GM23338 (cell line): ENCODE results near the gene EEIG2. TPM values are rescaled to one million over a fixed set of nuclear protein-coding genes. Genes with fewer than 3 reads are reported as not detected.

ENCODE experiments used
- ATAC-seq: fragments of 200-7000 bp; cut with Tn5 transposase; 3 replicates; pipeline ENCODE4 v1.9.1; 2020
- DNase-seq: peaks from one replicate; pipeline ENCODE4 v3.0.0-alpha.2; 2015; ENCODE audit warnings: low spot score
- H2AFZ ChIP-seq: fragments of 200-600 bp; sonication (generic); 2 replicates; pipeline ENCODE4 v1.8.0; 2016; ENCODE audit warnings: antibody characterized with exemption, mild to moderate bottlenecking, moderate library complexity
- H3F3A ChIP-seq: fragments of 200-600 bp; sonication (generic); replicated peaks from 2 replicates; pipeline ENCODE4 v1.8.0; 2017; ENCODE audit warnings: antibody characterized with exemption, mixed run types, low read depth
- H3K27ac ChIP-seq: fragments of 200-600 bp; sonication (generic); 2 replicates; pipeline ENCODE4 v1.6.1; 2016; ENCODE audit warnings: low read depth
- H3K27me3 ChIP-seq: fragments of 200-600 bp; sonication (generic); 2 replicates; pipeline ENCODE4 v1.8.0; 2016; ENCODE audit warnings: mild to moderate bottlenecking, mixed run types, moderate library complexity; ENCODE audit not compliant: insufficient read depth
- H3K36me3 ChIP-seq: fragments of 200-600 bp; sonication (generic); 2 replicates; pipeline ENCODE4 v1.8.0; 2016; ENCODE audit warnings: mild to moderate bottlenecking; ENCODE audit not compliant: insufficient read depth
- H3K4me1 ChIP-seq: fragments of 200-600 bp; sonication (generic); 2 replicates; pipeline ENCODE4 v1.8.0; 2016; ENCODE audit warnings: mild to moderate bottlenecking, moderate library complexity; ENCODE audit not compliant: insufficient read depth
- H3K4me2 ChIP-seq: fragments of 200-600 bp; sonication (generic); 2 replicates; pipeline ENCODE4 v1.7.1; 2017; ENCODE audit warnings: mixed run types
- H3K4me3 ChIP-seq: fragments of 200-600 bp; sonication (generic); 2 replicates; pipeline ENCODE4 v1.6.1; 2016; ENCODE audit warnings: mixed run types
- H3K79me2 ChIP-seq: fragments of 200-600 bp; sonication (generic); replicated peaks from 2 replicates; pipeline ENCODE4 v1.8.0; 2017; ENCODE audit warnings: mild to moderate bottlenecking; ENCODE audit not compliant: insufficient read depth
- H3K9me2 ChIP-seq: fragments of 200-600 bp; sonication (generic); 2 replicates; pipeline ENCODE4 v1.8.0; 2017; ENCODE audit not compliant: insufficient read depth
- H4K20me1 ChIP-seq: fragments of 200-600 bp; sonication (generic); replicated peaks from 2 replicates; pipeline ENCODE4 v1.8.0; 2017; ENCODE audit warnings: mild to moderate bottlenecking; ENCODE audit not compliant: insufficient read depth
- H3K27ac Mint-ChIP-seq: 2 replicates; pipeline ENCODE4 v1.8.0; 2020; ENCODE audit warnings: inconsistent platforms, mild to moderate bottlenecking, moderate library complexity, mixed read lengths
- H3K27me3 Mint-ChIP-seq: 3 replicates; pipeline ENCODE4 v1.8.0; 2022; ENCODE audit warnings: low read depth, mild to moderate bottlenecking, moderate library complexity, mixed read lengths, inconsistent platforms; ENCODE audit not compliant: insufficient read depth, poor library complexity
- H3K36me3 Mint-ChIP-seq: 3 replicates; pipeline ENCODE4 v1.8.0; 2021; ENCODE audit warnings: low read depth, mild to moderate bottlenecking, inconsistent platforms, moderate library complexity, mixed read lengths
- H3K4me1 Mint-ChIP-seq: 3 replicates; pipeline ENCODE4 v1.8.0; 2020; ENCODE audit warnings: mild to moderate bottlenecking, inconsistent platforms, mixed read lengths
- H3K4me3 Mint-ChIP-seq: 3 replicates; pipeline ENCODE4 v1.8.0; 2021; ENCODE audit warnings: moderate library complexity, mild to moderate bottlenecking, inconsistent platforms, mixed read lengths
- H3K9me3 Mint-ChIP-seq: 3 replicates; pipeline ENCODE4 v1.8.0; 2020; ENCODE audit warnings: moderate library complexity, mild to moderate bottlenecking, inconsistent platforms, mixed read lengths
- CREB1 ChIP-seq: fragments of 250-450 bp; sonication (Bioruptor Pico); IDR thresholded peaks from 2 replicates; pipeline ENCODE4 v1.5.0; 2020; ENCODE audit warnings: low read depth, mild to moderate bottlenecking, moderate library complexity
- CTCF ChIP-seq, 2 experiments: fragments of 200-600 bp in 1 of 2; sonication (generic) in 1 of 2; conservative IDR thresholded peaks; 2 replicates each; pipeline versions ENCODE4 v1.5.1 to v1.6.1; 2016 to 2017; ENCODE audit warnings: antibody characterized with exemption in 2 of 2, low read depth in 2 of 2, mild to moderate bottlenecking in 2 of 2, moderate library complexity in 1 of 2
- EZH2 ChIP-seq: fragments of 200-600 bp; sonication (generic); IDR thresholded peaks from one replicate; pipeline ENCODE4 v1.8.0; 2017; ENCODE audit warnings: antibody characterized with exemption, mild to moderate bottlenecking, low read depth; ENCODE audit not compliant: unreplicated experiment
- EZH2phosphoT487 ChIP-seq: fragments of 200-600 bp; sonication (generic); IDR thresholded peaks from one replicate; pipeline ENCODE4 v1.8.1; 2018; ENCODE audit warnings: antibody characterized with exemption; ENCODE audit not compliant: unreplicated experiment
- JUNB ChIP-seq: IDR thresholded peaks from one replicate; pipeline ENCODE4 v1.6.1; 2016; ENCODE audit warnings: antibody characterized with exemption; ENCODE audit not compliant: unreplicated experiment
- NANOG ChIP-seq: IDR thresholded peaks from 2 replicates; pipeline ENCODE4 v1.6.1; 2016; ENCODE audit warnings: antibody characterized with exemption, borderline replicate concordance
- POLR2AphosphoS5 ChIP-seq: IDR thresholded peaks from 2 replicates; pipeline ENCODE4 v1.6.1; 2016; ENCODE audit warnings: antibody characterized with exemption, low read depth
- REST ChIP-seq: IDR thresholded peaks from one replicate; pipeline ENCODE4 v1.6.1; 2018; ENCODE audit warnings: antibody characterized with exemption; ENCODE audit not compliant: unreplicated experiment
- STAT1 ChIP-seq: IDR thresholded peaks from one replicate; pipeline ENCODE4 v1.6.1; 2016; ENCODE audit warnings: antibody characterized with exemption; ENCODE audit not compliant: unreplicated experiment
- ZNF114 ChIP-seq: fragments of 250-450 bp; sonication (Bioruptor Pico); IDR thresholded peaks from 2 replicates; pipeline ENCODE4 v1.5.0; 2020; ENCODE audit warnings: mild to moderate bottlenecking, moderate library complexity
- ZNF331 ChIP-seq: fragments of 250-450 bp; sonication (Bioruptor Pico); IDR thresholded peaks from 2 replicates; pipeline ENCODE4 v1.5.0; 2020; ENCODE audit warnings: low read depth, mild to moderate bottlenecking, moderate library complexity
- polyA plus RNA-seq: library from polyadenylated mRNA; unstranded; fragments of >200 nt; fragmentation: Nextera tagmentation; extraction: Ambion mirVana; gene quantifications from 2 replicates; pipeline ENCODE4 v1.2.1, GENCODE V29; 2016
- total RNA-seq: library from RNA; depleted of rRNA; stranded (reverse); fragments of >200 nt; shearing (Covaris generic); gene quantifications from 2 replicates; pipeline ENCODE4 v1.2.3, GENCODE V29; 2014
- TF ChIP-seq, protein P1 (sequence below): fragments of 250-450 bp; sonication (Bioruptor Pico); IDR thresholded peaks from 2 replicates; pipeline ENCODE4 v1.5.0; 2020; ENCODE audit warnings: mild to moderate bottlenecking, moderate library complexity
- TF ChIP-seq, protein P2 (sequence below): IDR thresholded peaks from 2 replicates; pipeline ENCODE4 v1.6.1; 2016; ENCODE audit warnings: antibody characterized with exemption

EEIG2 gene
- total and polyA plus RNA-seq, 2 experiments from 2014 or later: 7.9 to 44.5 TPM

- peaks cover 65% of the 10 kb centered on the region for H3K79me2 ChIP-seq
- H3K27ac ChIP-seq: no peak overlapping the region
- H3K36me3 ChIP-seq: no peaks in the 10 kb centered on the region; the same call in 1 of the 2 replicates
- no peaks in the 10 kb centered on the region for H3K4me1 ChIP-seq
- H2AFZ ChIP-seq: no peak overlapping the region
- H3F3A ChIP-seq: no peaks in the 10 kb centered on the region
- H3K4me2 ChIP-seq: no peak overlapping the region
- Mint-ChIP-seq H3K27ac (no peak overlapping the region), H3K27me3 (peaks cover 3% of the 10 kb centered on the region), H3K9me3 (peaks cover 5% of the 10 kb centered on the region; the same call in 2 of the 3 replicates), H3K36me3 (peaks cover 15% of the 10 kb centered on the region; the same call in 2 of the 3 replicates), H3K4me3 (no peak overlapping the region), H3K4me1 (no peaks in the 10 kb centered on the region)
- peaks cover 14% of the 10 kb centered on the region; the same call in 1 of the 2 replicates for H4K20me1 ChIP-seq
- H3K4me3 ChIP-seq: no peak overlapping the region
- H3K9me2 ChIP-seq: no peaks in the 10 kb centered on the region
- ATAC-seq (no peak), DNase-seq (no peak)
- H3K27me3 ChIP-seq: no peaks in the 10 kb centered on the region
- no peak for TF ChIP-seq REST
- TF ChIP-seq STAT1: no peak
- TF ChIP-seq CREB1 (CRISPR knock-in tag): no peak
- TF ChIP-seq CTCF (conservative IDR thresholded peaks at IDR 0.05; ENCODE audit: low read depth in 2 of 2): no peak
- TF ChIP-seq EZH2phosphoT487: no peak
- TF ChIP-seq, protein P1, sequence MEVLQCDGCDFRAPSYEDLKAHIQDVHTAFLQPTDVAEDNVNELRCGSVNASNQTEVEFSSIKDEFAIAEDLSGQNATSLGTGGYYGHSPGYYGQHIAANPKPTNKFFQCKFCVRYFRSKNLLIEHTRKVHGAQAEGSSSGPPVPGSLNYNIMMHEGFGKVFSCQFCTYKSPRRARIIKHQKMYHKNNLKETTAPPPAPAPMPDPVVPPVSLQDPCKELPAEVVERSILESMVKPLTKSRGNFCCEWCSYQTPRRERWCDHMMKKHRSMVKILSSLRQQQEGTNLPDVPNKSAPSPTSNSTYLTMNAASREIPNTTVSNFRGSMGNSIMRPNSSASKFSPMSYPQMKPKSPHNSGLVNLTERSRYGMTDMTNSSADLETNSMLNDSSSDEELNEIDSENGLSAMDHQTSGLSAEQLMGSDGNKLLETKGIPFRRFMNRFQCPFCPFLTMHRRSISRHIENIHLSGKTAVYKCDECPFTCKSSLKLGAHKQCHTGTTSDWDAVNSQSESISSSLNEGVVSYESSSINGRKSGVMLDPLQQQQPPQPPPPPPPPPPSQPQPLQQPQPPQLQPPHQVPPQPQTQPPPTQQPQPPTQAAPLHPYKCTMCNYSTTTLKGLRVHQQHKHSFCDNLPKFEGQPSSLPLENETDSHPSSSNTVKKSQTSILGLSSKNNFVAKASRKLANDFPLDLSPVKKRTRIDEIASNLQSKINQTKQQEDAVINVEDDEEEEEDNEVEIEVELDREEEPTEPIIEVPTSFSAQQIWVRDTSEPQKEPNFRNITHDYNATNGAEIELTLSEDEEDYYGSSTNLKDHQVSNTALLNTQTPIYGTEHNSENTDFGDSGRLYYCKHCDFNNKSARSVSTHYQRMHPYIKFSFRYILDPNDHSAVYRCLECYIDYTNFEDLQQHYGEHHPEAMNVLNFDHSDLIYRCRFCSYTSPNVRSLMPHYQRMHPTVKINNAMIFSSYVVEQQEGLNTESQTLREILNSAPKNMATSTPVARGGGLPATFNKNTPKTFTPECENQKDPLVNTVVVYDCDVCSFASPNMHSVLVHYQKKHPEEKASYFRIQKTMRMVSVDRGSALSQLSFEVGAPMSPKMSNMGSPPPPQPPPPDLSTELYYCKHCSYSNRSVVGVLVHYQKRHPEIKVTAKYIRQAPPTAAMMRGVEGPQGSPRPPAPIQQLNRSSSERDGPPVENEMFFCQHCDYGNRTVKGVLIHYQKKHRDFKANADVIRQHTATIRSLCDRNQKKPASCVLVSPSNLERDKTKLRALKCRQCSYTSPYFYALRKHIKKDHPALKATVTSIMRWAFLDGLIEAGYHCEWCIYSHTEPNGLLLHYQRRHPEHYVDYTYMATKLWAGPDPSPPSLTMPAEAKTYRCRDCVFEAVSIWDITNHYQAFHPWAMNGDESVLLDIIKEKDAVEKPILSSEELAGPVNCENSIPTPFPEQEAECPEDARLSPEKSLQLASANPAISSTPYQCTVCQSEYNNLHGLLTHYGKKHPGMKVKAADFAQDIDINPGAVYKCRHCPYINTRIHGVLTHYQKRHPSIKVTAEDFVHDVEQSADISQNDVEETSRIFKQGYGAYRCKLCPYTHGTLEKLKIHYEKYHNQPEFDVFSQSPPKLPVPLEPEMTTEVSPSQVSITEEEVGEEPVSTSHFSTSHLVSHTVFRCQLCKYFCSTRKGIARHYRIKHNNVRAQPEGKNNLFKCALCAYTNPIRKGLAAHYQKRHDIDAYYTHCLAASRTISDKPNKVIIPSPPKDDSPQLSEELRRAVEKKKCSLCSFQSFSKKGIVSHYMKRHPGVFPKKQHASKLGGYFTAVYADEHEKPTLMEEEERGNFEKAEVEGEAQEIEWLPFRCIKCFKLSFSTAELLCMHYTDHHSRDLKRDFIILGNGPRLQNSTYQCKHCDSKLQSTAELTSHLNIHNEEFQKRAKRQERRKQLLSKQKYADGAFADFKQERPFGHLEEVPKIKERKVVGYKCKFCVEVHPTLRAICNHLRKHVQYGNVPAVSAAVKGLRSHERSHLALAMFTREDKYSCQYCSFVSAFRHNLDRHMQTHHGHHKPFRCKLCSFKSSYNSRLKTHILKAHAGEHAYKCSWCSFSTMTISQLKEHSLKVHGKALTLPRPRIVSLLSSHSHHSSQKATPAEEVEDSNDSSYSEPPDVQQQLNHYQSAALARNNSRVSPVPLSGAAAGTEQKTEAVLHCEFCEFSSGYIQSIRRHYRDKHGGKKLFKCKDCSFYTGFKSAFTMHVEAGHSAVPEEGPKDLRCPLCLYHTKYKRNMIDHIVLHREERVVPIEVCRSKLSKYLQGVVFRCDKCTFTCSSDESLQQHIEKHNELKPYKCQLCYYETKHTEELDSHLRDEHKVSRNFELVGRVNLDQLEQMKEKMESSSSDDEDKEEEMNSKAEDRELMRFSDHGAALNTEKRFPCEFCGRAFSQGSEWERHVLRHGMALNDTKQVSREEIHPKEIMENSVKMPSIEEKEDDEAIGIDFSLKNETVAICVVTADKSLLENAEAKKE (CRISPR knock-in tag): no peak
- TF ChIP-seq, protein P2, sequence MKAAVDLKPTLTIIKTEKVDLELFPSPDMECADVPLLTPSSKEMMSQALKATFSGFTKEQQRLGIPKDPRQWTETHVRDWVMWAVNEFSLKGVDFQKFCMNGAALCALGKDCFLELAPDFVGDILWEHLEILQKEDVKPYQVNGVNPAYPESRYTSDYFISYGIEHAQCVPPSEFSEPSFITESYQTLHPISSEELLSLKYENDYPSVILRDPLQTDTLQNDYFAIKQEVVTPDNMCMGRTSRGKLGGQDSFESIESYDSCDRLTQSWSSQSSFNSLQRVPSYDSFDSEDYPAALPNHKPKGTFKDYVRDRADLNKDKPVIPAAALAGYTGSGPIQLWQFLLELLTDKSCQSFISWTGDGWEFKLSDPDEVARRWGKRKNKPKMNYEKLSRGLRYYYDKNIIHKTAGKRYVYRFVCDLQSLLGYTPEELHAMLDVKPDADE: no peak
- TF ChIP-seq NANOG: no peak
- no peak for TF ChIP-seq ZNF331 (CRISPR knock-in tag)
- no peak for TF ChIP-seq EZH2
- TF ChIP-seq ZNF114 (CRISPR knock-in tag): no peak
- TF ChIP-seq JUNB: no peak
- TF ChIP-seq POLR2AphosphoS5: no peak
These were observed 14.1 kb downstream of the EEIG2 start for GRCh38 chr1:108574008-108574407.
